GM21367 (cell line): Measurements from ENCODE around the gene NCK1.
"Not testable (repeated sequence)": the region's sequence is repeated elsewhere in the genome, so short reads cannot be mapped to it uniquely, and the experiment has no call there.

Experiments used
- ATAC-seq: cut with Tn5 transposase; IDR thresholded peaks from one replicate; pipeline ENCODE4 v1.9.1; 2021; ENCODE audit not compliant: unreplicated experiment

Gene NCK1

DNA sequence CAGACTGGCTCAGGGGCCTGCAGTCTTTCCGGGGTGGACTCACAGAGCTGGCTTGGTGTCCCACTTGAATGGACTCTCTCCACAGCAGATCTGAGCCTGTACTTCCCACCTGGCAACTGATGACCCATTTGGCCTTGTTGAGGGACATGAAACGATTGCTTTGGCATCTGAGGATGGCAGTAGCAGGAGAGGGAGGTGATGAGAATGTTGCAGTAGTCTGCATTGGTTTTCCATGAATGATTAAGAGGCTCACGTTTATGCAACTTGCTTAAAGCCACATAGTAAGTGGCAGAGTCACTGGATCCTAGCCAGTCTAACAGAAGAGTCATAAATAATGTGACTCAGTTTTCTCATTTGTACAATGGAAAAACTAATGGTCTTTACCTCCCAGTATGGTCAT lies 117.7 kb downstream of the NCK1 start:
- ATAC-seq = no peak

DNA sequence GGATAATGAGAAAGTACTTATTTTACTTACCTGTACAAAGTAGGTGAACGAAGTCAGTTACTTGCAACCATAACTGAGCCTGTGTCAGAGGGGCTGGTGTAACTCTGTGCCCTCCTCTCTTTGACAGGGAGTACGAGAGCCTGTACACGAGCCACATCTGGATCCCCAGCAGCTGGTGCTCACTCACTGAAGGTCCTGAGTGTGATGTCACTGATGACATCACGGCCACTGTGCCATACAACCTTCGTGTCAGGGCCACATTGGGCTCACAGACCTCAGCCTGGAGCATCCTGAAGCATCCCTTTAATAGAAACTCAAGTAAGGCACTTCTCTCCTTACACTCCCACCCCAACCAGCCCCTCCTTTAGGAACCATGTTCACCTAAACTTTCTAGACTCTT lies 120.0 kb downstream of the NCK1 start:
- no peak for ATAC-seq

DNA sequence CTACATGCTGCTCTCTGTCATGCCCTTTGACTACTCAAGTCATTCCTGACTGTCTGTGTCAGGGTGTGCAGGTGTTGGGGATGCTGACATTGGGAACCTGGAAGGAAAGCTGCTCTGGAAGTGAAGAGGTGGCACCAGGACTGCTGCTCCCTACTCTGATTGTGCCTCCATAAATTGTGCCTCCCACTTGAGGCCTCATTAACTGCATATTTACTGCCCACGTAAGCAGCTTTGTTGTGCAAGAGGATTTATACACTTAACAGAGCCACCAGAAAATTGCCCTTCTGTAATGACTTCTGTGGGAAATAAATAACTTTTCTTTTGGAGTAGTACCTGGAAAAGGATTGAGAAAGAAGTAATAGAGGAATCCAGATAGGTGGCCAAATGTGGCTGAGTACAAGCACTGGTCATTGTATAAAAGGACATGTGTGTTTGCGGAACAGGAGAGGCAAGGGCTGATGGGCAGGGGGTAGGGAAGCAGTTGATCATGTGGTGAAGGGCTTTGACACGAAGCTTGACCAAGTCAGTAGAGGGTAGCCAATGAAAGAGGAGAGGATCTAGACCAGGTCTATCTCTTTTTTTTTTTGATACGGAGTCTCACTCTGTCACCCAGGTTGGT lies 120.6 kb downstream of the NCK1 start:
- ATAC-seq = no peak

DNA sequence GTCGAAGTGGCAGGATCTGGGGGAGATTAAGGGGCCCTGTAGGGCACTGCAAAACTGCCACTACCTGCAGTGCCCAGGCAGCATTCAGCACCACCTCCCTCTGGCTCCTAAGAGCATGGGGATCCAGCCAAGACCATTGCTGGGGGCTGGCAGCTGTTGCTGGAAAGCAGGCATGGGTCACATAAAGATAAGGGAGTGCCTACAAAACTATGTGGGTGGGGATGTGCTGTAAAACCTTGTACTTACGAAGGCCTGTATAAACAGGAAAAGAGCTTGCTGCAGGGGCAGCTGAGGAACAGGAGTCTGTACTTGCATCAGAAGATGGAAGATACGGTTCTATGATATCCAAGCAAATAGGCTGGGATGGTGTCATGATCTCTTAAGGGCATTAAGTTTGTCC lies 122.8 kb downstream of the NCK1 start:
- no peak for ATAC-seq

DNA sequence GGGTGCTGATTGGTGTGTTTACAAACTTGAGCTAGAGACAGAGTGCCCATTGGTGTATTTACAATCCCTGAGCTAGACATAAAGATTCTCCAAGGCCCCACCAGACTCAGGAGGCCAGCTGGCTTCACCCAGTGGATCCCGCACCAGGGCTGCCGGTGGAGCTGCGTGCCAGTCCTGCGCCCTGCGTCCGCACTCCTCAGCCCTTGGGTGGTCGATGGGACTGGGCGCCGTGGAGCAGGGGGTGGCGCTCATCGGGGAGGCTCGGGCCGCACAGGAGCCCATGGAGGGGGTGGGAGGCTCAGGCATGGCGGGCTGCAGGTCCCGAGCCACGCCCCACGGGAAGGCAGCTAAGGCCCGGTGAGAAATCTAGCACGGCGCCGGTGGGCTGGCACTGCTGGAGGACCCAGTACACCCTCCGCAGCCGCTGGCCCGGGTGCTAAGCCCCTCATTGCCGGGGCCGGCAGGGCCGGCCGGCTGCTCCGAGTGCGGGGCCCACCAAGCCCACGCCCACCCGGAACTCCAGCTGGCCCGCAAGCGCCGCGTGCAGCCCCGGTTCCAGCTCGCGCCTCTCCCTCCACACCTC lies 125.5 kb downstream of the NCK1 start:
- not testable (repeated sequence) for ATAC-seq

DNA sequence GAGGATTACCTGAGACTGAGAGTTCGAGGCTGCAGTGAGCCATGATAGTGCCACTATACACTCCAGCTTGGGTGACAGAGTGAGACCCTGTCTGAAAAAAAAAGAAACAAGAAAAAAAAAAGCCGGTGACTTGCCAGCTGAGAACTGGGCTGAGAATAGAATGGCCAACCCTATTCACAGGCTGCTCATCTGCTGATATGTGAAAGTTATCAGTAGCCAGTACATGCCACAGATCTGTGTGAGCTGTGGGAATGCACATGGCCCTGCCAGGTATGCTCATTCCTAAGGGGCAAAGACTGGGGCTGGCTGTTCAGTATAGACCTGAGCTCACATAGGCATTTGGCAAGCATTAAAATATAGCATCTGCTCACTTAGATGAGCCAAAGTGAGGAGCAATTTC lies 126.6 kb downstream of the NCK1 start:
- ATAC-seq = no peak

DNA sequence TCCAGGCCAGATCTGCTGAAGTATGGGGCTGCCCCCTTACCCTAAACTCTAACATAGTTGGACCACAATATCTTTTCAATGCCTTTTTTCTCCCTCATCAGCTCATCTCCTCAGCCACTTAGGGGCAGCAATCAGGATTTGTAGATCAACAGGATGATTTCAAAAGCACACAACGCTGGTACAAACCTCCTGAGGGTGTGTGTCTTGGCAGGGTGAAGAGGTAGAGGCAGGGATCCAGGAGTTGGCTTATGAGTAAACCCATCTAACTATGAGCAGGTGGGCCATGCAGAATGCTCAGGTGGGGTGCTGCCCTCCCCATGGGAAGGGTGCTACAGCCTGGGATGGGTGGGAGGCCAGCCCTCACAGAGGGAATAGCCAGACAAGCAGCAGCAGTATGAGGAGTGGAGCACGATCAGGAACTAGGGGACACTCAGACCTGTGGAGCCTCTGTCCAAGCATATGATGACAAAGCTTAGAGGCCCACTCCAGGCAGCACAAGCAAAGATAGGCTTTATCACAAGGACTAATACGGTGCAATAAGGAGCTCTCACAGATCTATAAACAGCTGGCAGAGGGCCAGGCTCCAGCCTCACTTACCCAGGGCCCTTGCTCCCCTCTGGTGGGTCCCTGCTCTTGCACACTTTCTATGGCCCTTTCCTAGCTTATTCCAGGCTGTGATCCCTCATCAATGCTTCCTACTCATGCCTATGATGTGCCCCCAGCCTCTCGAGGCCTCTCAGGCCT lies 127.9 kb downstream of the NCK1 start:
- ATAC-seq = no peak

DNA sequence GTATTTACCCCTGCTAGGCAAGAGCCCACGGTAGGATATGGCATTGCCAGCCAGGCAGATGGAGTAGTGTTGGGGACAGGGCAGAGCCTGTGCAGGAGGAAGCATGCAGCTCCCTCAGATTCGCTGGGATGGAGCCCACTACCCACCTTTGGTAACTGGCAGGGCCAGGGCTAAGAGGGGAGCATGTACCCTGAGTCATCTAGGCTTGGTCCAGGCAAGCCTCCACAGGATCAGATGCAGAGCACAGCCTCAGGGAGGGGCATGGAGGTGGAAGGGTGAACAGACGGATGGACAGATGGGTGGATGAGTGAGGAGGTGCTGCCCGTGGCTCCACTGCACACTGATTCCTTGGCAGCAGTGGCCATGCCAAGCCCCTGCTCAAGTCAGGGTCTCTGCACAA lies 128.8 kb downstream of the NCK1 start:
- no peak for ATAC-seq

DNA sequence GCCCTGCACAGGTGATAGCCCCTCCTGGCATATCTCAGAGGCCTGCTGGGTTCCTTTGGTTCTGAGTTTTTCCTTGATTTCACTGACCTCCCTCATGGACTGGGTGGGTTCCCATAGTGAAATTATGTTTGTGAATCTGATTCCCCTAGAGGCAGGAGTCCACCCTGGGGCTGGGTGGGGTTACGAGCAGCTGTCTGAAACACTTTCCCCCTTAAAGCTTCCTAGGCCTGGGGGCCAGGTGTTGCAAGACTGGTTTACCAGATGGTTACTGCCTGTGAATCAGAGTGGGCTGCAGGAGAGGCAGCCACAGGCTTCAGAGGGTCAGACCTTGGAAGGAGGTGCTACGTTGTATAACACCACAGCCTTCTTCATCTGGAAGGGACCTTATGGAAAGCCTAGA lies 130.1 kb downstream of the NCK1 start:
- ATAC-seq = no peak

DNA sequence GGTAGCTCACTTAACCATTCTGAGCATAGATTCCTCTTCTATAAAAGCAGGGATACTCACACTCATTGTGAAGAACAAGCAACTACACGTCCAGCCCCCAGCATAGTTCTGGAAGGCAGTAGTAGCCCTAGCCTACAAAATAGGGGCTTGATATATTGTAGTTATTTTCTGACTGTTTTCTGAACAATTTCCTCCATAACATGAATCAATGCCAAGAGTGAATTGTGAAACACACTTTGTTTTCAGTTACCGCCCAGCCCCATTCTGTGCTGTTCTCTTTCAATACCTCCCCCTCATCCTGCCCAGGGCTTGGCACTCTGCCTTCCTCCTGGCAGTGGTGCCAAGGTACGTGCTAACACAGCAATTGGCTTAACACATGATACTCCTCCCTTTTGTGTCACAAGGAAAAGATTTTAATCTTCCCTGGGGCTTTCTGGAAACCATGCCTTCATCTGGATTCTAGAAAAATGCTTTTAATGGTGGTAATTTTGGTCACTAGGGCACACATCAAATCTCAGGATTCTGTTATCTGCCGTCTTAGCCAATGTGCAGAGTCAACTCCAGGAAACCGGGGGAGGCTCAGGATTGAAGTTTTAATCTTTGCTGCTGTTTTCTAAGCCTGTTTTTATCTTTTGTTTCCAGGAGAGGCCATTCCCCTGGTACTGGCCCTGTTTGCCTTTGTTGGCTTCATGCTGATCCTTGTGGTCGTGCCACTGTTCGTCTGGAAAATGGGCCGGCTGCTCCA lies 132.9 kb downstream of the NCK1 start:
- no peak for ATAC-seq

DNA sequence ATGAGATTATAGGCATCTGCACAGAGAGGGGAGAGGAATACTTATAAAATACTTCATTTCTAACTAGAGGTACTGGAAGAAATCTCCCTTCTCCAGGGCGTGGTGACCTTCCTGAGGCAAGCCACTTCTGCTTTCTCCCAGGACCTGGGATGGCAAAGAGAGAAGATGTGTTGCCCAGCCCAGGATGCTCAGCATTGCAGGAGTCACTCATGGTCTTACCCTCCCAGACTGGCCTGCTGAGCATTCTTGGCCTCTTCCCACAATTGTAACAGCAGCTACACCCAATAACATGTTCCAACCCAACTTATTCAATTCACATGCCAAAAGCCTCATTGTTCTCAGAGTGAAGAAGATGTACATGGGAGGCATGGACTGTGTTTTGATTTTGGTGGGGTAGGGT lies 133.6 kb downstream of the NCK1 start:
- no peak for ATAC-seq
